Stimulated activated memory B cell treated with anti-CD40 and anti-IgM and Interleukin-4, amounts not matched to agents 10 μg/mL and 1 μg/mL and 100 μg/mL, for 72 hours (primary cell): ENCODE data around the gene SPIB.
"Not testable (repeated sequence)": the region's sequence is repeated elsewhere in the genome, so short reads cannot be mapped to it uniquely, and the experiment has no call there.

Experiments
- ATAC-seq: fragments of 150-1000 bp; cut with Tn5 transposase; 2 replicates; pipeline ENCODE4 v1.10.0; 2021
- H3K27ac Mint-ChIP-seq: one replicate; pipeline ENCODE4 v1.8.0; 2022; ENCODE audit warnings: mild to moderate bottlenecking, mixed read lengths
- H3K27me3 Mint-ChIP-seq: one replicate; pipeline ENCODE4 v1.8.0; 2022; ENCODE audit warnings: mixed read lengths
- H3K36me3 Mint-ChIP-seq: one replicate; pipeline ENCODE4 v1.8.0; 2022; ENCODE audit warnings: mixed read lengths
- H3K4me1 Mint-ChIP-seq: one replicate; pipeline ENCODE4 v1.8.0; 2022; ENCODE audit warnings: mixed read lengths
- H3K4me3 Mint-ChIP-seq: one replicate; pipeline ENCODE4 v1.8.0; 2022; ENCODE audit warnings: mild to moderate bottlenecking, moderate library complexity, mixed read lengths
- H3K9me3 Mint-ChIP-seq: one replicate; pipeline ENCODE4 v1.8.0; 2022; ENCODE audit warnings: mixed read lengths

Gene SPIB

GRCh38 chr19:50435627-50436026 lies 16.9 kb downstream of the SPIB start:
- peaks cover 46% of the 10 kb centered on the region for H3K4me1 Mint-ChIP-seq
- peak overlapping the region; percentile 38 for H3K27ac Mint-ChIP-seq
- peaks cover 6% of the 10 kb centered on the region for H3K9me3 Mint-ChIP-seq
- H3K4me3 Mint-ChIP-seq = no peak overlapping the region
- H3K36me3 Mint-ChIP-seq = no peaks in the 10 kb centered on the region
- ATAC-seq = no peak
- H3K27me3 Mint-ChIP-seq = no peaks in the 10 kb centered on the region

- Mint-ChIP-seq H3K4me3 (no peak overlapping the region), H3K27ac (no peak overlapping the region), H3K36me3 (no peaks in the 10 kb centered on the region), H3K9me3 (peaks cover 6% of the 10 kb centered on the region), H3K27me3 (no peaks in the 10 kb centered on the region), H3K4me1 (peaks cover 26% of the 10 kb centered on the region)
- ATAC-seq = no peak
These were observed 19.2 kb downstream of the SPIB start for GRCh38 chr19:50437862-50438449.

- ATAC-seq, H3K9me3 Mint-ChIP-seq, H3K27me3 Mint-ChIP-seq, H3K36me3 Mint-ChIP-seq, H3K4me3 Mint-ChIP-seq, H3K27ac Mint-ChIP-seq: not testable (repeated sequence)
- peaks cover 14% of the 10 kb centered on the region for H3K4me1 Mint-ChIP-seq
These were observed 20.4 kb downstream of the SPIB start for GRCh38 chr19:50439130-50439529.

GRCh38 chr19:50444059-50444458 lies 25.3 kb downstream of the SPIB start:
- Mint-ChIP-seq H3K27ac (no peak overlapping the region), H3K4me1 (no peaks in the 10 kb centered on the region), H3K9me3 (peaks cover 11% of the 10 kb centered on the region), H3K27me3 (no peaks in the 10 kb centered on the region), H3K4me3 (no peak overlapping the region), H3K36me3 (no peaks in the 10 kb centered on the region)
- no peak for ATAC-seq

GRCh38 chr19:50447053-50447452 lies 28.3 kb downstream of the SPIB start:
- Mint-ChIP-seq H3K36me3 (no peaks in the 10 kb centered on the region), H3K4me3 (no peak overlapping the region), H3K4me1 (no peaks in the 10 kb centered on the region), H3K27ac (no peak overlapping the region), H3K9me3 (peaks cover 8% of the 10 kb centered on the region), H3K27me3 (no peaks in the 10 kb centered on the region)
- ATAC-seq = no peak

GRCh38 chr19:50447750-50448149 lies 29.0 kb downstream of the SPIB start:
- no peak overlapping the region for H3K27ac Mint-ChIP-seq
- H3K36me3 Mint-ChIP-seq = no peaks in the 10 kb centered on the region
- no peak for ATAC-seq
- H3K4me3 Mint-ChIP-seq = no peak overlapping the region
- H3K27me3 Mint-ChIP-seq = no peaks in the 10 kb centered on the region
- H3K9me3 Mint-ChIP-seq = peaks cover 8% of the 10 kb centered on the region
- H3K4me1 Mint-ChIP-seq = no peaks in the 10 kb centered on the region

GRCh38 chr19:50449236-50449899 lies 30.6 kb downstream of the SPIB start:
- Mint-ChIP-seq H3K36me3 (no peaks in the 10 kb centered on the region), H3K4me1 (no peaks in the 10 kb centered on the region), H3K4me3 (no peak overlapping the region), H3K27ac (no peak overlapping the region), H3K9me3 (peaks cover 3% of the 10 kb centered on the region), H3K27me3 (no peaks in the 10 kb centered on the region)
- ATAC-seq = no peak

GRCh38 chr19:50450369-50451222 lies 31.9 kb downstream of the SPIB start:
- no peak for ATAC-seq
- no peak overlapping the region for H3K4me3 Mint-ChIP-seq

GRCh38 chr19:50451223-50451534 lies 32.4 kb downstream of the SPIB start:
- no peak overlapping the region for H3K27ac Mint-ChIP-seq
- no peaks in the 10 kb centered on the region for H3K4me1 Mint-ChIP-seq
- no peaks in the 10 kb centered on the region for H3K36me3 Mint-ChIP-seq
- ATAC-seq = no peak
- H3K9me3 Mint-ChIP-seq = peaks cover 7% of the 10 kb centered on the region
- no peaks in the 10 kb centered on the region for H3K27me3 Mint-ChIP-seq
- H3K4me3 Mint-ChIP-seq = no peak overlapping the region

More at GRCh38 chr19:50450369-50451222, 31.9 kb downstream of the SPIB start:
- Mint-ChIP-seq H3K9me3 (peaks cover 3% of the 10 kb centered on the region), H3K27me3 (no peaks in the 10 kb centered on the region), H3K36me3 (no peaks in the 10 kb centered on the region), H3K4me1 (no peaks in the 10 kb centered on the region), H3K27ac (no peak overlapping the region)

GRCh38 chr19:50453243-50453642 lies 34.5 kb downstream of the SPIB start:
- peak overlapping the region; percentile 11 for H3K27ac Mint-ChIP-seq
- H3K4me1 Mint-ChIP-seq = no peaks in the 10 kb centered on the region
- H3K9me3 Mint-ChIP-seq = peaks cover 6% of the 10 kb centered on the region
- ATAC-seq = no peak
- H3K27me3 Mint-ChIP-seq = no peaks in the 10 kb centered on the region
- H3K4me3 Mint-ChIP-seq = no peak overlapping the region
- H3K36me3 Mint-ChIP-seq = no peaks in the 10 kb centered on the region

GRCh38 chr19:50455992-50456391 lies 37.3 kb downstream of the SPIB start:
- Mint-ChIP-seq H3K4me1 (peaks cover 16% of the 10 kb centered on the region), H3K36me3 (no peaks in the 10 kb centered on the region), H3K4me3 (no peak overlapping the region), H3K27ac (no peak overlapping the region), H3K27me3 (no peaks in the 10 kb centered on the region), H3K9me3 (peaks cover 6% of the 10 kb centered on the region)
- ATAC-seq = no peak

- Mint-ChIP-seq H3K9me3 (peaks cover 6% of the 10 kb centered on the region), H3K27me3 (no peaks in the 10 kb centered on the region), H3K4me3 (no peak overlapping the region), H3K4me1 (peaks cover 23% of the 10 kb centered on the region), H3K27ac (no peak overlapping the region), H3K36me3 (no peaks in the 10 kb centered on the region)
- ATAC-seq = no peak
These were observed 38.6 kb downstream of the SPIB start for GRCh38 chr19:50457300-50457699.

GRCh38 chr19:50458396-50459066 lies 39.8 kb downstream of the SPIB start:
- Mint-ChIP-seq H3K27me3 (no peaks in the 10 kb centered on the region), H3K4me3 (no peak overlapping the region), H3K27ac (no peak overlapping the region), H3K9me3 (peaks cover 6% of the 10 kb centered on the region), H3K36me3 (no peaks in the 10 kb centered on the region), H3K4me1 (peaks cover 23% of the 10 kb centered on the region)
- ATAC-seq = no peak

GRCh38 chr19:50459067-50459456 lies 40.3 kb downstream of the SPIB start:
- no peak overlapping the region for H3K4me3 Mint-ChIP-seq
- peak overlapping the region; percentile 90 for H3K27ac Mint-ChIP-seq
- no peak for ATAC-seq
- H3K27me3 Mint-ChIP-seq = no peaks in the 10 kb centered on the region
- peaks cover 23% of the 10 kb centered on the region for H3K4me1 Mint-ChIP-seq
- H3K9me3 Mint-ChIP-seq = peaks cover 6% of the 10 kb centered on the region
- H3K36me3 Mint-ChIP-seq = no peaks in the 10 kb centered on the region

- peaks cover 6% of the 10 kb centered on the region for H3K9me3 Mint-ChIP-seq
- peak overlapping the region; percentile 20 for H3K4me3 Mint-ChIP-seq
- H3K27ac Mint-ChIP-seq = peak overlapping the region; percentile 90
- no peak for ATAC-seq
- H3K4me1 Mint-ChIP-seq = peaks cover 23% of the 10 kb centered on the region
- H3K36me3 Mint-ChIP-seq = no peaks in the 10 kb centered on the region
- no peaks in the 10 kb centered on the region for H3K27me3 Mint-ChIP-seq
These were observed 40.9 kb downstream of the SPIB start for GRCh38 chr19:50459638-50460037.
